Measurements from ENCODE around the gene LAMTOR4. TPM values are rescaled to one million over a fixed set of nuclear protein-coding genes. Genes with fewer than 3 reads are reported as not detected.

LAMTOR4 gene
- total RNA-seq, 1 donor from 2014 or later = 151 TPM

DNA sequence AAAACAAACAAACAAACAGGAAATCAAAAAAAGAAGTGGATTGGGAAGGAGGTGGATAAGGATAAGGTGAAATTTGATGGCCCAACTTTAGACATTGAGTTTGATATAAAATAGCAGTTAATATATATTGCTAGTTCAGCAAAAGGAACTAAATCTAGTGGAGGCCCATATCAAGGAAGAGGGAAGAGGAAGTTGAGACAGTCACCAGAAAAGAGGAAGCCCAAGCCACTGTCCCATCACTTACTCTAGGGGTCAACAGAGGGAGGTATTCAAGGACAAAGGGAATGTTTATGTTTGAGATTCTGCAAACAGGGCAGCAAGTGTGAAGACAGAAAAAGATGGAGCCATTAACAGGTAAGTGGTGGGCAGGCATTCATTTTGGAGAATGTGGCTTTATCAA lies 3.7 kb downstream of the LAMTOR4 start:
- H3K36me3 Mint-ChIP-seq (ENCODE audit: low read depth) = peaks cover 59% of the 10 kb centered on the region
- DNase-seq (no peak), ATAC-seq (ENCODE audit: low read depth) (no peak)
- ChIA-PET CTCF (interaction anchor here (1.0 kb wide), 1 partner anchor 193 kb away, joined by 3 read pairs; no protein-coding TSS in a partner anchor), POLR2A (interaction anchor here (0.7 kb wide), 2 partner anchors 50 to 52 kb away, joined by 3 to 7 read pairs; no protein-coding TSS in a partner anchor)
- intact Hi-C loops (cut with micrococcal nuclease) = no loop called here
- no peaks in the 10 kb centered on the region for H3K27me3 Mint-ChIP-seq
- peak overlapping the region; percentile 72 for H3K27ac Mint-ChIP-seq
- H3K9me3 Mint-ChIP-seq = no peaks in the 10 kb centered on the region
- H3K4me3 Mint-ChIP-seq = peak overlapping the region; percentile 5
- TF ChIP-seq, protein P1, sequence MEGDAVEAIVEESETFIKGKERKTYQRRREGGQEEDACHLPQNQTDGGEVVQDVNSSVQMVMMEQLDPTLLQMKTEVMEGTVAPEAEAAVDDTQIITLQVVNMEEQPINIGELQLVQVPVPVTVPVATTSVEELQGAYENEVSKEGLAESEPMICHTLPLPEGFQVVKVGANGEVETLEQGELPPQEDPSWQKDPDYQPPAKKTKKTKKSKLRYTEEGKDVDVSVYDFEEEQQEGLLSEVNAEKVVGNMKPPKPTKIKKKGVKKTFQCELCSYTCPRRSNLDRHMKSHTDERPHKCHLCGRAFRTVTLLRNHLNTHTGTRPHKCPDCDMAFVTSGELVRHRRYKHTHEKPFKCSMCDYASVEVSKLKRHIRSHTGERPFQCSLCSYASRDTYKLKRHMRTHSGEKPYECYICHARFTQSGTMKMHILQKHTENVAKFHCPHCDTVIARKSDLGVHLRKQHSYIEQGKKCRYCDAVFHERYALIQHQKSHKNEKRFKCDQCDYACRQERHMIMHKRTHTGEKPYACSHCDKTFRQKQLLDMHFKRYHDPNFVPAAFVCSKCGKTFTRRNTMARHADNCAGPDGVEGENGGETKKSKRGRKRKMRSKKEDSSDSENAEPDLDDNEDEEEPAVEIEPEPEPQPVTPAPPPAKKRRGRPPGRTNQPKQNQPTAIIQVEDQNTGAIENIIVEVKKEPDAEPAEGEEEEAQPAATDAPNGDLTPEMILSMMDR (IDR thresholded peaks at IDR 0.05) = no peak
- peaks cover 71% of the 10 kb centered on the region for H3K4me1 Mint-ChIP-seq

DNA sequence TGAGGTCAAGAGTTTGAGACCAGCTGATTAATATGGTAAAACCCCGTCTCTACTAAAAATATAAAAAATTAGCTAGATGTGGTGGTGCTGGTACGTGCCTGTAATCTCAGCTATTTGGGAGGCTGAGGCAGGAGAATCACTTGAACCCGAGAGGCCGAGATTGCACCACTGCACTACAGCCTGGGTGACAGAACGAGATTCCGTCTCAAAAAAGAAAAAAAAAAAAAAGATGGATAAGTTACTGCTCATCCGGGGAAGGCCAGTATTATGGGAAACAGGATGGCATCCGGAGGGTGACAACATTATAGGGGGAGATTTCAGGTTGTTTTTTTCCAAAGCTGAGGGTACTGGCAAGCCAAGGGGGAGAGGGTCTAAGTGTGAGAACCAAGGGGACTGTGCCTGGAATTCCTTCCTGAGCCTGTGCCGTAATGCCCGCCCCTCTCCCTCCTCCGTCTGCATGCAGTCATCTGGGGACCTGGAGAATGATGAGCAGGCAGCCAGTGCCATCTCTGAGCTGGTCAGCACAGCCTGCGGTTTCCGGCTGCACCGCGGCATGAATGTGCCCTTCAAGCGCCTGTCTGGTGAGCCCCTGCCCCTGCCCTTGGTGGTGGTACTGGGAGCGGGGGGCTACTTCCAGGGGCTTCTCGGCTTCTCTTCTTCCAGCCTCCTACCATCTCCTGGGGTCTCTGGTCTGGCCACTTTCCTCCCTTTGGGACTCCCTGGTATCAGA lies 4.4 kb downstream of the LAMTOR4 start:
- CTCF ChIA-PET = interaction anchor here (1.0 kb wide), 1 partner anchor 192 kb away, joined by 3 read pairs; no protein-coding TSS in a partner anchor
- ATAC-seq (ENCODE audit: low read depth) (no peak), DNase-seq (no peak)
- no peaks in the 10 kb centered on the region for H3K9me3 Mint-ChIP-seq
- intact Hi-C loops (cut with micrococcal nuclease) = no loop called here
- TF ChIP-seq, protein P1 (IDR thresholded peaks at IDR 0.05) = no peak
- POLR2A ChIA-PET = interaction anchor here (0.7 to 1.9 kb wide), 2 partner anchors 18 to 50 kb away, joined by 5 to 7 read pairs; no protein-coding TSS in a partner anchor
- H3K36me3 Mint-ChIP-seq (ENCODE audit: low read depth) = peaks cover 62% of the 10 kb centered on the region
- H3K4me1 Mint-ChIP-seq = peaks cover 73% of the 10 kb centered on the region
- H3K4me3 Mint-ChIP-seq = no peak overlapping the region
- no peaks in the 10 kb centered on the region for H3K27me3 Mint-ChIP-seq
- H3K27ac Mint-ChIP-seq = peak overlapping the region; percentile 72

DNA sequence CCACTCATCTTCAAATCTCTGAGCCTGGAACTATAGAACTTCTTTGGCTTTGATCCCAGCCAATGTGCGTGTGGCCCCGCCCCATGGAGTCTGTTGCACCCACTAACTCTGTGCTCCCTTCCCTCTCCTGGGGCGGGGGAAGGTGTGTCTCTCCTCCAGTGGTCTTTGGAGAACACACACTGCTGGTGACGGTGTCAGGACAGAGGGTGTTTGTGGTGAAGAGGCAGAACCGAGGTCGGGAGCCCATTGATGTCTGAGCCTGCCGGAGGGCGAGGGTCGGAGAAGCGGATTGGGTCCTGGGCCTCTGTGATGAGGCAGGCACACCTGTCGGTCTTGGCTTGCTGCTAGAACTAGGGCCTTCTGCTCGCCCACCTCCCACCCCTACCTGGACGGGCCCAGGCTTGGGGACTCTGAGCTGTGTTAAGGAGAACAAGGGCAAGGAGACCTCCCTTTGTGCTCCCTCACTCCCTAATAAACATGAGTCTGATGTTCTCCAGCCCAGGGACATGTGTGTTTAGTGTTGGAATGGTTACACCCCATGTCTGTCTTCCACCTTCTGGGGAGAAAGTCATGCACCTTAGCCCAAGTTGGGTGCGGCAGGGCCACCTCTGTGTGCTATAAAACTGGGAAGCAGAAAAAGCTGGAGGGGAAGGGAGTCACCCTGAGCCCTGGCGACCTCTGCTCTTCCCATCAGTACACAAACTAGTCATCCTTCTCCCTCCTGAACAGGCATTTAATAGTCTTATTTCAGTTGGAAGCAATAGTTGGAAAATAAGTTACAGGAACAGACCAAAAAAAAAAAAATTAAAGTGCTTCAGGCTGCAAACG lies 5.2 kb downstream of the LAMTOR4 start:
- H3K27ac Mint-ChIP-seq = peak overlapping the region; percentile 41
- CTCF ChIA-PET = no interaction called here
- TF ChIP-seq, protein P1 (IDR thresholded peaks at IDR 0.05) = no peak
- POLR2A ChIA-PET = interaction anchor here (0.5 to 1.9 kb wide), 4 partner anchors 9 to 547 kb away, joined by 3 to 13 read pairs (median 4); partner anchors contain the start of gene PVRIG
- ATAC-seq (ENCODE audit: low read depth) (no peak), DNase-seq (no peak)
- no peaks in the 10 kb centered on the region for H3K27me3 Mint-ChIP-seq
- intact Hi-C loops (cut with micrococcal nuclease) = no loop called here
- H3K36me3 Mint-ChIP-seq (ENCODE audit: low read depth) = peaks cover 59% of the 10 kb centered on the region
- no peak overlapping the region for H3K4me3 Mint-ChIP-seq
- H3K9me3 Mint-ChIP-seq = no peaks in the 10 kb centered on the region
- H3K4me1 Mint-ChIP-seq = peaks cover 69% of the 10 kb centered on the region

DNA sequence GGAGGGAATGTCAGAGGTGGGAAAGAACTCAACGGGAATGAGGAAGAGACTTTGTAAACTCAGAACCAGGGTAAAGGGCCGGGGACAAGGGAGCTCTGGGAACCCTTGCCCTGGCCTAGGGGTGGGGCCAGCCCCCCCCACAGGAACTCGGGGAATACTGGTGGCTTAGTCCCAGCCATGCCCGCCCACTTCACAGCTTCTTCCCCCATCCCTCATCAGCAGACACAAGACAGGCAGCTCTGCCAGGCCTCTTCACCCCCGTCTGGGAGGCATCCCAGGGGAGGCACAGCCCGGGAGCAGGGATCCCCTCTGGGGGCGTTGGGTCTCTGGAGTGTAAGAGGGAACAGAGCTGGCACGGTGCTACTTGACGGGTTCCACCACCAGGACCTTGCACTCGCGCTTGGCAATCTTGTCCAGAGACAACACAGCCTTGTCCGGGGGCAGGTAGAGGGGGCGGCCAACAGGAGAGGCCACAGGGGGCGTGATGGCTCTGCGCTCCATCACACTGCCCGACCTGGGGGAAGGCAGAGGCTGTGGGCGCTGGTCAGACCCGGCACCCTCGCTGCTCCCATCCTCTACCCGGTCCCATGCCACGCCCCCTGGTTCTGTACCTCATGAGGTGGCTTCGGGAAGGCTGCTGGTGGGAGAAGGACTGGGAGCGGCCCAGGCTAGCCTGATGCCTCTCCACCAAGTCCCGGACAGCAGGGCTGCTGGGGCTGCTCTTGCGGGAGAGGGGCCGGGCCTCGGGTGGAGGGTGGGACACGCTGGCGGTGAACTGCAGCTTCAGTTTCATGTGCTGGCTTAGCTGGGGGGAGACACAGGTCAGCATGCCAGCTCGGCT lies 6.2 kb downstream of the LAMTOR4 start:
- ATAC-seq (ENCODE audit: low read depth) = no peak
- H3K27me3 Mint-ChIP-seq = no peaks in the 10 kb centered on the region
- H3K4me3 Mint-ChIP-seq = no peak overlapping the region
- peaks cover 56% of the 10 kb centered on the region for H3K36me3 Mint-ChIP-seq (ENCODE audit: low read depth)
- H3K9me3 Mint-ChIP-seq = no peaks in the 10 kb centered on the region
- peak overlapping the region; percentile 56 for H3K27ac Mint-ChIP-seq
- DNase-seq = no peak
- TF ChIP-seq, protein P1 (IDR thresholded peaks at IDR 0.05) = no peak
- CTCF ChIA-PET = interaction anchor here (1.1 kb wide), 1 partner anchor 22 kb away, joined by 3 read pairs; no protein-coding TSS in a partner anchor
- peaks cover 66% of the 10 kb centered on the region for H3K4me1 Mint-ChIP-seq
- POLR2A ChIA-PET = interaction anchor here (0.5 to 1.9 kb wide), 5 partner anchors 10 to 546 kb away, joined by 3 to 13 read pairs (median 3); partner anchors contain the start of gene PVRIG
- intact Hi-C loops (cut with micrococcal nuclease) = loop anchor here (5.0 kb wide), 1 partner anchor 432 kb away; the partner anchor contains the start of genes FBXO24 and LRCH4
